ENCODE results near the gene CRACR2A. TPM values are rescaled to one million over a fixed set of nuclear protein-coding genes. Genes with fewer than 3 reads are reported as not detected.

CRACR2A gene
- total and polyA plus RNA-seq, 2 of the 8 experiments (the other 6 are each of a cell fraction or from before 2014, with no cell fraction given): 0.85 to 3.2 TPM

DNA sequence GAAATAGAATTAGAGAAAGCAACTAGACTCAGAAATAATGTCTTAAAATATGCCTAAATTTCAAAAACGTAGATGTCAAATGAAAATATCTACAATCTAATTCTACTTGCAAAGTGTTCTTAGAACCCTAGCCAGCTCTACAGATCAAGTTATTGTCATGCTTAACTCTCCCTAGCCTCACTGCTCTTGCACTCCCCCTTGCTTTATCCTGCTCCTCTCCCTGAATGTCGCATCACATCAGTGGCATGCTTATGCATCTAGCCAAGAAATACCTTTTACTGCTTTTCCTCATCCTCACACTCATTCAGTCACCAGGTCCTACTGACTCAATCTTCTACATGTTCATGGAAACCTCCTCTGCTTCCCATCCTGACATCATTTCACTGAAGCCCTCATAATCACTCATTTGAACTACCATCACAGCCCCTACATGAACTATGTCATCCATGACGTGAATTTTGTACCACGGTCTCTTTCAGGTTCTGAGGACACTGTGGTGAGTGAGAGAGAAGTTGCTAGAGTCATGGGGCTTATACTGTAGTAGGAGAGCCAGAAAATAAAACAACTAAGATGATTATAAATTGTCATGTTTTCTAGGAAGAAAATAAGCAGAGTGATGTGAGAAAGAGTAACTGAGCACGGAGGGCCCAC is 22.6 kb upstream of the CRACR2A start:
- H2BK12ac ChIP-seq (ENCODE audit: low read depth, low read length): no peak overlapping the region
- no peak overlapping the region for H4K8ac ChIP-seq (ENCODE audit: extremely low read depth, insufficient read depth, low read length)
- 79% methylated on average over 5 of the region's 5 CpGs; no CpG with 5 or more reads in 1 of the 2 experiments for WGBS, 2 experiments (ENCODE audit: extremely low coverage in 1 of 2, insufficient coverage in 1 of 2, insufficient read length in 1 of 2, insufficient replicate concordance in 2 of 2, low coverage in 1 of 2, low lambda C conversion rate in 2 of 2, missing lambda C conversion rate in 1 of 2)
- H3K79me1 ChIP-seq (ENCODE audit: low read depth, low read length): no peaks in the 10 kb centered on the region
- DNase-seq (ENCODE audit: low read depth in 1 of 2, low spot score in 2 of 2) (no peak), FAIRE-seq (no peak)
- H4K5ac ChIP-seq (ENCODE audit: insufficient read length, low read depth, low read length): no peak overlapping the region
- H2BK5ac ChIP-seq (ENCODE audit: low read depth, low read length): no peak overlapping the region
- H2BK20ac ChIP-seq (ENCODE audit: low read length): no peak overlapping the region
- H3K56ac ChIP-seq (replicated peaks; ENCODE audit: insufficient read length, low read depth, low read length): no peak overlapping the region
- H2BK15ac ChIP-seq (ENCODE audit: low read length): no peak overlapping the region
- H3K9ac ChIP-seq (replicated peaks in 1 of 4; ENCODE audit: extremely low read depth in 1 of 4, low read depth in 3 of 4, low read length in 3 of 4): no peak overlapping the region; a peak in 1 of 7 replicates
- H2BK120ac ChIP-seq (replicated peaks; ENCODE audit: low read depth, low read length): no peak overlapping the region
- H3K4me2 ChIP-seq (ENCODE audit: insufficient read depth in 1 of 2, low read depth in 2 of 2, low read length in 2 of 2): no peak overlapping the region
- no peak overlapping the region for H4K91ac ChIP-seq (replicated peaks; ENCODE audit: insufficient read length, low read length)
- H2AFZ ChIP-seq (ENCODE audit: low read length): no peak overlapping the region
- H3K4ac ChIP-seq (replicated peaks; ENCODE audit: insufficient read length, low read depth, low read length): no peak overlapping the region
- H3K27me3 ChIP-seq (replicated peaks in 1 of 4; ENCODE audit: control insufficient read depth in 3 of 4, extremely low read depth in 1 of 4, insufficient read depth in 3 of 4, low read length in 3 of 4): no peaks in the 10 kb centered on the region
- no peaks in the 10 kb centered on the region for H3K36me3 ChIP-seq (ENCODE audit: control insufficient read depth in 2 of 4, insufficient read depth in 4 of 4, low read length in 3 of 4)
- no peak overlapping the region for H3K27ac ChIP-seq (ENCODE audit: low read depth, low read length)
- no peaks in the 10 kb centered on the region for H4K20me1 ChIP-seq (replicated peaks in 1 of 2; ENCODE audit: control insufficient read depth in 1 of 2, insufficient read depth in 2 of 2, low read length in 2 of 2)
- ChIA-PET POLR2A (ENCODE audit: partially characterized antibody) (no interaction called here), CTCF (ENCODE audit: partially characterized antibody) (interaction anchor here (0.5 to 8.9 kb wide), 12 partner anchors 11 to 476 kb away, joined by 3 to 57 read pairs (median 4); no protein-coding TSS in a partner anchor)
- H3K79me2 ChIP-seq (ENCODE audit: control insufficient read depth in 1 of 2, insufficient read depth in 2 of 2, low read length in 2 of 2): no peaks in the 10 kb centered on the region
- H3K4me3 ChIP-seq (ENCODE audit: extremely low read depth in 1 of 4, insufficient read depth in 2 of 4, low read depth in 3 of 4, low read length in 4 of 4): no peak overlapping the region
- H3K23me2 ChIP-seq (ENCODE audit: low read depth, low read length): no peaks in the 10 kb centered on the region
- no peak overlapping the region for H3K14ac ChIP-seq (ENCODE audit: insufficient read length)
- H2AK5ac ChIP-seq (ENCODE audit: low read depth, low read length): peak overlapping the region; percentile 92; the same call in 1 of the 2 replicates
- H3K4me1 ChIP-seq (replicated peaks in 1 of 4; ENCODE audit: control insufficient read depth in 3 of 4, insufficient read depth in 4 of 4, low read length in 3 of 4): peaks cover 0 to 4% (median 0%) of the 10 kb centered on the region in 4 experiments; a peak in 1 of 7 replicates
- H3K18ac ChIP-seq (ENCODE audit: extremely low read depth, low read length): no peak overlapping the region
- no peak overlapping the region for H3K23ac ChIP-seq (ENCODE audit: insufficient read length)
- TF ChIP-seq, protein P1, sequence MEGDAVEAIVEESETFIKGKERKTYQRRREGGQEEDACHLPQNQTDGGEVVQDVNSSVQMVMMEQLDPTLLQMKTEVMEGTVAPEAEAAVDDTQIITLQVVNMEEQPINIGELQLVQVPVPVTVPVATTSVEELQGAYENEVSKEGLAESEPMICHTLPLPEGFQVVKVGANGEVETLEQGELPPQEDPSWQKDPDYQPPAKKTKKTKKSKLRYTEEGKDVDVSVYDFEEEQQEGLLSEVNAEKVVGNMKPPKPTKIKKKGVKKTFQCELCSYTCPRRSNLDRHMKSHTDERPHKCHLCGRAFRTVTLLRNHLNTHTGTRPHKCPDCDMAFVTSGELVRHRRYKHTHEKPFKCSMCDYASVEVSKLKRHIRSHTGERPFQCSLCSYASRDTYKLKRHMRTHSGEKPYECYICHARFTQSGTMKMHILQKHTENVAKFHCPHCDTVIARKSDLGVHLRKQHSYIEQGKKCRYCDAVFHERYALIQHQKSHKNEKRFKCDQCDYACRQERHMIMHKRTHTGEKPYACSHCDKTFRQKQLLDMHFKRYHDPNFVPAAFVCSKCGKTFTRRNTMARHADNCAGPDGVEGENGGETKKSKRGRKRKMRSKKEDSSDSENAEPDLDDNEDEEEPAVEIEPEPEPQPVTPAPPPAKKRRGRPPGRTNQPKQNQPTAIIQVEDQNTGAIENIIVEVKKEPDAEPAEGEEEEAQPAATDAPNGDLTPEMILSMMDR (IDR thresholded peaks at IDR 0.05; ENCODE audit: control extremely low read depth in 1 of 3, insufficient read depth in 1 of 3, low read depth in 1 of 3, low read length in 3 of 3): peak in 1 of 3 experiments; percentile 16; a peak in 1 of 4 replicates
- TF ChIP-seq, protein P2, sequence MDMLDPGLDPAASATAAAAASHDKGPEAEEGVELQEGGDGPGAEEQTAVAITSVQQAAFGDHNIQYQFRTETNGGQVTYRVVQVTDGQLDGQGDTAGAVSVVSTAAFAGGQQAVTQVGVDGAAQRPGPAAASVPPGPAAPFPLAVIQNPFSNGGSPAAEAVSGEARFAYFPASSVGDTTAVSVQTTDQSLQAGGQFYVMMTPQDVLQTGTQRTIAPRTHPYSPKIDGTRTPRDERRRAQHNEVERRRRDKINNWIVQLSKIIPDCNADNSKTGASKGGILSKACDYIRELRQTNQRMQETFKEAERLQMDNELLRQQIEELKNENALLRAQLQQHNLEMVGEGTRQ (IDR thresholded peaks at IDR 0.05; ENCODE audit: low read length): no peak
- TF ChIP-seq HDAC6 (IDR thresholded peaks at IDR 0.05; ENCODE audit: low read depth, low read length) (no peak), RAD21 (IDR thresholded peaks at IDR 0.05 in 1 of 2, conservative IDR thresholded peaks at IDR 0.05 in 1 of 2; ENCODE audit: low read depth in 2 of 2, low read length in 2 of 2) (peak; percentile 8 to 27; a peak in 2 of 4 replicates)
- no peaks in the 10 kb centered on the region for H3K9me3 ChIP-seq (ENCODE audit: insufficient read depth in 2 of 2, low read depth in 1 of 2, low read length in 1 of 2)
